GM12878 (cell line): ENCODE results near the gene ANKRD36C.
"Not testable (repeated sequence)": the region's sequence is repeated elsewhere in the genome, so short reads cannot be mapped to it uniquely, and the experiment has no call there.

Experiments
- BACH1 ChIP-seq: fragments of 450-650 bp; IDR thresholded peaks from 2 replicates; pipeline ENCODE4 v1.6.1; 2017; ENCODE audit warnings: mild to moderate bottlenecking, borderline replicate concordance
- BHLHE40 ChIP-seq, 2 experiments: fragments of 450-650 bp in 1 of 2; IDR thresholded peaks; 2 replicates each; pipeline ENCODE4 v1.6.1; 2011 to 2017; ENCODE audit warnings: low read depth in 2 of 2, borderline replicate concordance in 1 of 2, improper control_type of control experiment in 1 of 2, low read length in 1 of 2, mild to moderate bottlenecking in 1 of 2
- BRCA1 ChIP-seq: IDR thresholded peaks from 2 replicates; pipeline ENCODE4 v1.6.1; 2011; ENCODE audit warnings: low read depth, low read length, improper control_type of control experiment
- CBX3 ChIP-seq: fragments of 200-600 bp; sonication (generic); IDR thresholded peaks from 2 replicates; pipeline ENCODE4 v1.6.1; 2016; ENCODE audit warnings: low read depth, borderline replicate concordance
- ETV6 ChIP-seq, 2 experiments: fragments of 450-650 bp in 1 of 2; IDR thresholded peaks in 1 of 2; conservative IDR thresholded peaks in 1 of 2; 2 replicates each; pipeline ENCODE4 v1.6.1; 2014; ENCODE audit warnings: antibody characterized with exemption in 1 of 2, borderline replicate concordance in 1 of 2, low read depth in 1 of 2, mild to moderate bottlenecking in 1 of 2, moderate library complexity in 1 of 2
- GABPA ChIP-seq: IDR thresholded peaks from 2 replicates; pipeline ENCODE4 v1.6.1; 2014; ENCODE audit warnings: antibody characterized with exemption, low read depth, mild to moderate bottlenecking, inconsistent platforms
- HCFC1 ChIP-seq: fragments of 150-350 bp; IDR thresholded peaks from 2 replicates; pipeline ENCODE4 v1.6.1; 2014; ENCODE audit warnings: low read length
- HDAC2 ChIP-seq: fragments of 200-600 bp; sonication (generic); IDR thresholded peaks from 2 replicates; pipeline ENCODE4 v1.6.1; 2017
- NRF1 ChIP-seq: conservative IDR thresholded peaks from 2 replicates; pipeline ENCODE4 v1.6.1; 2011; ENCODE audit warnings: mild to moderate bottlenecking, low read depth, low read length, improper control_type of control experiment
- POLR2A ChIP-seq: IDR thresholded peaks from 2 replicates; pipeline ENCODE4 v1.6.1; 2011; ENCODE audit warnings: low read depth, mild to moderate bottlenecking, low read length
- REST ChIP-seq: IDR thresholded peaks from 2 replicates; pipeline ENCODE4 v1.6.1; 2012; ENCODE audit warnings: mild to moderate bottlenecking, low read depth, low read length
- SP1 ChIP-seq: IDR thresholded peaks from one replicate; pipeline ENCODE4 v1.6.1; 2011; ENCODE audit warnings: low read depth, low read length
- TF ChIP-seq, protein P1 (sequence below): fragments of 450-650 bp; IDR thresholded peaks from 2 replicates; pipeline ENCODE4 v1.6.1; 2014; ENCODE audit warnings: mild to moderate bottlenecking
- TF ChIP-seq, protein P2 (sequence below), 3 experiments: IDR thresholded peaks in 2 of 3; conservative IDR thresholded peaks in 1 of 3; 2 replicates each; pipeline ENCODE4 v1.5.1; 2011; ENCODE audit warnings: low read depth in 3 of 3, low read length in 3 of 3, mild to moderate bottlenecking in 3 of 3, control low read depth in 2 of 3, moderate library complexity in 2 of 3, inconsistent platforms in 1 of 3, mixed read lengths in 1 of 3; ENCODE audit not compliant: control insufficient read depth in 2 of 3, insufficient read depth in 1 of 3; ENCODE audit errors: extremely low read depth in 1 of 3

DNA sequence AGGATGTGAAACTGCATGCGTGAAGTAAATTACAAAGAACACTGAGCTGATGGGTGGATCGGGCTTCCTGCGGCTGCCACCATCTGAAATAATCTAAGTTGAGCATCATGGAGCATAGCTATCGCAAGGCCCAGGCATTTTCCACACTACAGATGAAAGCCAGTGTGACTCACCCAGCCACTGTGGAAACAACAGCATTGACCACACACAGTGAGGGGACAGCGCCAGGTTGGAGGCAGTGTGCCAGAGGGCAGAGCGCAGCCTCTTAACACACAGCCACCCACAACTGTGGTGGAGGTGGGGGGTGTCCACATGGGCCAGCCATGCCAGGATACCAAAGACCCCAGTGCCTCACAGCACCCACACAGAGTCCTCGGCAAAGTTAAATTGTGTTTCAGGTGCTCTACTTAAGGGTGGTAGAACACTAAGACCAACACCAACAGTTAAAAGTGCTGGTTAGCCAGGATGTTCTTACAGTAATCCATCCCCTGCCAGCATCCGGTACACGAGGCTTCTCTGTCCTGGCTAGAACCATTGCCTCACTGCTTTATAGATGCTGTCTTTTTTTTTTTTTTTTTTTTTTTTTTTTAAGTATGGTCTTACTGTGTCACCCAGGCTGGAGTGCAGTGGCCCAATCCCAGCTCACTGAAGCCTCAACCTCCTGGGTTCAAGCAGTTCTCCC lies 28.4 kb upstream of the ANKRD36C start:
- TF ChIP-seq, protein P1, sequence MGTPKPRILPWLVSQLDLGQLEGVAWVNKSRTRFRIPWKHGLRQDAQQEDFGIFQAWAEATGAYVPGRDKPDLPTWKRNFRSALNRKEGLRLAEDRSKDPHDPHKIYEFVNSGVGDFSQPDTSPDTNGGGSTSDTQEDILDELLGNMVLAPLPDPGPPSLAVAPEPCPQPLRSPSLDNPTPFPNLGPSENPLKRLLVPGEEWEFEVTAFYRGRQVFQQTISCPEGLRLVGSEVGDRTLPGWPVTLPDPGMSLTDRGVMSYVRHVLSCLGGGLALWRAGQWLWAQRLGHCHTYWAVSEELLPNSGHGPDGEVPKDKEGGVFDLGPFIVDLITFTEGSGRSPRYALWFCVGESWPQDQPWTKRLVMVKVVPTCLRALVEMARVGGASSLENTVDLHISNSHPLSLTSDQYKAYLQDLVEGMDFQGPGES = not testable (repeated sequence)
- TF ChIP-seq NRF1; BHLHE40 (IDR thresholded peaks at IDR 0.05; ENCODE audit: borderline replicate concordance in 1 of 2, low read depth in 2 of 2, low read length in 1 of 2); REST; CBX3; ETV6 (conservative IDR thresholded peaks at IDR 0.05 in 1 of 2, IDR thresholded peaks at IDR 0.05 in 1 of 2; ENCODE audit: borderline replicate concordance in 1 of 2, low read depth in 1 of 2); BACH1; GABPA; HDAC2; HCFC1; POLR2A; BRCA1; SP1: not testable (repeated sequence)
- TF ChIP-seq, protein P2, sequence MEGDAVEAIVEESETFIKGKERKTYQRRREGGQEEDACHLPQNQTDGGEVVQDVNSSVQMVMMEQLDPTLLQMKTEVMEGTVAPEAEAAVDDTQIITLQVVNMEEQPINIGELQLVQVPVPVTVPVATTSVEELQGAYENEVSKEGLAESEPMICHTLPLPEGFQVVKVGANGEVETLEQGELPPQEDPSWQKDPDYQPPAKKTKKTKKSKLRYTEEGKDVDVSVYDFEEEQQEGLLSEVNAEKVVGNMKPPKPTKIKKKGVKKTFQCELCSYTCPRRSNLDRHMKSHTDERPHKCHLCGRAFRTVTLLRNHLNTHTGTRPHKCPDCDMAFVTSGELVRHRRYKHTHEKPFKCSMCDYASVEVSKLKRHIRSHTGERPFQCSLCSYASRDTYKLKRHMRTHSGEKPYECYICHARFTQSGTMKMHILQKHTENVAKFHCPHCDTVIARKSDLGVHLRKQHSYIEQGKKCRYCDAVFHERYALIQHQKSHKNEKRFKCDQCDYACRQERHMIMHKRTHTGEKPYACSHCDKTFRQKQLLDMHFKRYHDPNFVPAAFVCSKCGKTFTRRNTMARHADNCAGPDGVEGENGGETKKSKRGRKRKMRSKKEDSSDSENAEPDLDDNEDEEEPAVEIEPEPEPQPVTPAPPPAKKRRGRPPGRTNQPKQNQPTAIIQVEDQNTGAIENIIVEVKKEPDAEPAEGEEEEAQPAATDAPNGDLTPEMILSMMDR (IDR thresholded peaks at IDR 0.05 in 2 of 3, conservative IDR thresholded peaks at IDR 0.05 in 1 of 3; ENCODE audit: control insufficient read depth in 2 of 3, extremely low read depth in 1 of 3, insufficient read depth in 1 of 3, low read depth in 3 of 3, low read length in 3 of 3) = not testable (repeated sequence)
